Mesenteric fat pad (tissue), 1 donor: ENCODE measurements around the gene ASTN2. TPM values are rescaled to one million over a fixed set of nuclear protein-coding genes. Genes with fewer than 3 reads are reported as not detected.

Experiments
- DNase-seq: peaks from one replicate; pipeline ENCODE4 v3.0.0-alpha.2; 2020; ENCODE audit warnings: low spot score
- total RNA-seq: library from RNA; stranded (reverse); fragmentation: NEBNext Ultra II Directional; extraction: Animal tissue kit (Norgen Biotek cat#: 25700); gene quantifications from one replicate; pipeline ENCODE4 v1.2.1, GENCODE V29; 2021
- donor health status: DM: yes; HTN: yes; CAD: no.

The ASTN2 gene
- total RNA-seq, 1 donor from 2014 or later = 3.1 TPM

DNA sequence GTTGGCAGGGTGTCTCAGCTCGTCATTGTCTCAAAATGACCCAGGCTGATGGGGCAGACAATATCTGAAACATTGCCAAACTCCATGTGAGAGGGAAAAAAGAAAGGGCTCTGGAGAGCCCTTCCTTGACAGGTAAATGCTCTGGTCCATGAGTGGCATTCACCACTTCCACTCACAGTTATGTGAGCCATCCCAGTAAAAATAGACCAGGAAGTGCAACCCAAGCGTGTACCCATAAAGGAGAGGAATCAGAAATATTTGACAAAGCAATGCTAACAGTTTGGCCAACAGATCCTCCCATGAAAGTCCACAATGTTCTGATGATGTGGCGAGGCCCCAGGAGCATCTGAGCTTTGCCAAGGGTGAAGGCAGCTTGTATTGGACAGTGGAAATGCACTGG lies 49.4 kb downstream of the ASTN2 start:
- DNase-seq = no peak

- DNase-seq = no peak
Observed at GRCh38 chr9:117363006-117363405, 51.9 kb downstream of the ASTN2 start.

- DNase-seq = no peak
Observed at GRCh38 chr9:117359910-117360309, 54.9 kb downstream of the ASTN2 start.

DNA sequence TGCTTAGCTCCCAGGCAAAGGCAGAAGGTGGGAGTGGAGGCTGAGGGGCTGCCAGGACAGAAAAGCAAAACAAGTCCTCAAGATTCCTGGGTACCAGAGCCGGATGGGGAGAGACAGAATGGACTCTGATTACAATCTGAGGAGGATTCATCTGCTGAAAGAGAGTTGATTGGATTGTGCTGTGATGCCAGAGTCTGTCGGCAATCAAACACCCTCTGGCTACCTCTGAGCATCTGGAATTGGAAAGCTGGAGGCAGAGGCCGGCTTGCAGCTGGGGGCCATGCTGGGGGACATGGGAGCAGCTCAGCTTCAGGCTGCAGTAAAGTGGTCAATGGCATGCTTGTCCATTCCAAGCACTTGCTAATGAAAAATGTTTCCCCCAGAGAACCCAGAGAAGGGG lies 59.3 kb downstream of the ASTN2 start:
- DNase-seq = no peak

DNA sequence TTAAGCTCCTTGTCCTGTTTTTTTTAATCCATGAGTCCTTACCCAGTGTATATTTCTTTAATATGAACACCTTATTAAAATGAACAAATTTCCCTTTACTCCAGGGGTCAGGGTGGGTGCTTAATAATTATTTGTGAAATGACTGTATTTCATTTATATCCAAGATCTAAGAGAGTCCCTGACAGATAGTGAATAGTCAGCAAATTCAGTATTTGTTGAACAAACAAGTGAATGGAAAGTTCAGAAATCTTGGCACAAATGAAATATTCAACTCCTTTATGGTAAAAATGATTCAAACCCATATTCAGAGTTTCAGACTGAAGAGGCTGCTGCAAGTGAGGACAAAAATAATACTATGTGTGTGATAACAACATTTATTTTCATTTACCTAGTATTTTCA lies 59.9 kb downstream of the ASTN2 start:
- no peak for DNase-seq

GRCh38 chr9:117354244-117354847 lies 60.5 kb downstream of the ASTN2 start:
- no peak for DNase-seq

- DNase-seq = no peak
Observed at GRCh38 chr9:117344892-117345660, 69.8 kb downstream of the ASTN2 start.

- DNase-seq = no peak
Observed at GRCh38 chr9:117343427-117343826, 71.4 kb downstream of the ASTN2 start.

DNA sequence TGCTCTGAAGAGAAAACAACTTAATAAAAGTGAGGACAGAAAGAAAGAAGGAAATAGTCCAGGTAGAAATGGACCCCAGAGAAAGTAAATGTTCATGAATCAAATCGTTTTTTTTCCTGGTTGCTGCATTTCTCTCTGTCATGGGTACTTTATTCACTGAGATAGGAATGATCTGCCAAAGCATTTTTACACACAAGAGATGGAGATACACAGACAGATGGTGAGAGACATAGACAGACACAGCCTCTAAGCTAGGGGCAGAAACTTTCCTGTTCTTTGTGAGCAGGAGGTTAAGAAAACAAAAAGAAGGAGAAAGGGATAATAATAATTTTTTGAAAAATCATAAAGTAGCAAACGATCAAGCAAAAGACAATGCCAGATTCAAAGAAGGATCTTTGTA lies 73.7 kb downstream of the ASTN2 start:
- DNase-seq = no peak

- DNase-seq = no peak
Observed at GRCh38 chr9:117340422-117340821, 74.4 kb downstream of the ASTN2 start.

- DNase-seq = no peak
Observed at GRCh38 chr9:117335837-117336433, 78.9 kb downstream of the ASTN2 start.

DNA sequence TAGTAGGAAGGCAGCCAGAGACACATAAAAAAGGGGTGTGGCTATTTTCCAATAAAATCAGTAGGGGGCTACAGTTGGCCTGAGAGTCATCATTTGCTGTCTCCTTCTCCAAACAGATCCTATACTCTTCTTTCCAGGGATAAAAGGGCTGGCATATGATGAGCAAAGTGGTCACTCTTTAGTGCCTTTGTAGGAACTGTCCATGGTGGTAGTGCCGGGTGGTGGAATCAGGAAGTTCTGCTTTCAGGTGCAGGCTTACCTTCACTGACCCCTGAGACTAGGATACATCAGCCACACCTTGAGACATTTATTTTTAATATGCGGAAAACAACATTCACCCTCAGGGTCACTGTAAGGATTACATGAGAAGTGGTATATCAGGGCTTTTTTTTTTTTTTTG lies 80.8 kb downstream of the ASTN2 start:
- no peak for DNase-seq

- DNase-seq = no peak
Observed at GRCh38 chr9:117325831-117326230, 89.0 kb downstream of the ASTN2 start.

- DNase-seq = no peak
Observed at GRCh38 chr9:117325110-117325731, 89.6 kb downstream of the ASTN2 start.

DNA sequence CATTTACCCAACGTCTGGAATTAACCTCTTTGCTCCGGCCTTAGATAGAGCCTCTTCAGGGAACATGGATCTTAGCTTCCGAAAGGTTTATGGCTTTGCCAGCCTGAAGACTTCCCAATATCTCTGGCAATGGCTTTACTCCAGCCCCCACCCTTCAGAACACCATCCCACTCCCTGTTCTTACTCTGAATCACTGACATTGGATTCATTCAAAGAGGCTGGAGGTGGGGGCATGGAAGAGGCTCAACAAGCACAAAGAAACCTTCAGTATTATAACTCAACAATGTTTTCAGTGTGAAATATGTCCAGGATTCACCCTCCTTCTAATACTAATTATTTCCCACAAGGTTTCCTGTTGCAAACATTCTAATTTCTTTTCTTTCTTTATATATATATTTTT lies 91.5 kb downstream of the ASTN2 start:
- no peak for DNase-seq

GRCh38 chr9:117317192-117317591 lies 97.7 kb downstream of the ASTN2 start:
- no peak for DNase-seq

DNA sequence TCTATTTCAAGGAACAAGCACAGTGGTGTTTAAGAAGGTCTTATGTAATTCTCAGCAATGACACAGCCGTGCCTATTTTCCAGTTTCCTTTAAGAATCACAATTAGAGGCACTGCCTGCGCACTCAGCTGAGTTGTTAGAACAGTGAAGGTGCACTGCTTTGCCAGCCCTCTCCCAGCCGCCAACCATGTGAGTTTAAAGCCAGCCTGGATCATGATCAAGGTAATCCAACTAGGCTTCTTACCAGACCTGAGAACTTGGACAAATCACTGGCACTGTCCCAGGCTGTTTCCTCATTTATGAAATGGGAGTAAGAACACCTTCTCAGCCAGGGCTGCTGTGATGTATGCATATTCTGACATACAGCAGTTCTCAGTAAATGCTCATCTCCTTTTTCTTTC lies 99.6 kb downstream of the ASTN2 start:
- no peak for DNase-seq

DNA sequence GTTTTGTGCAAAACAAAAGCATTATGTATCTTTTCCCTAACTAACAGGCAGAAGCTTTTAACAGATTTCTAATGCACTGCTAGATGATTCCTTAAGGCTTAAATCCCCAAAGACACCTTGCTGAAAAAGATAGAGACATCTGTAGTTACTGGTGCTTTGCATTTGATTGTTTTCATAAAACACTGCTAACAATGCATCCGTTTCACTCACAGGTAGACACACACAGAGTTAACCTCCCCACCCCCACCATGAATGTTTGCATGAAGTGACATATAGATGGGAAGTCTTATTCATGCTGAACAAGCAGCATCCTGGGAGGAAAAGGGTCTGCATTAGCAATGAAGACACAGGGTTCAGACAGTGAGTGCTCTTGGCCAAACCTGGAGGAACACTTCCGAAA lies 100.9 kb downstream of the ASTN2 start:
- no peak for DNase-seq

DNA sequence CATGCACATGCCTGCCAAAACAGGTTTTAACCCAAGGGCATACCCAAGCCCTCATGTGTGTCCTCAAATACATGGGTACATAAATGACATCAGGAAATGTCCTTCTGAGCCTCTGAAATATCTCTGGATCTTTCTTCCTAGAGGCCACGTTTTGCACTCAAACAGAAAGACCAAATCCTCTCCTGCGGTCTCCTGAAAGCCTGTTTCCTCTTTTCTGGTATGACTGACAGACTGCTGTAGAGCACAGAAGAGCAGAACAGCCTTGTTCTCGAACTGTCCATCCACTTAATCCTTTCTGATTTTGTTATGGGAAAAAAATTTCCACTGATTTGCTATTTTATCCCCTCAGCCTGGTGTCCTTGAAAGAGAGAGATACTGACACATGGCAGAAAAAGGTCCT lies 107.2 kb downstream of the ASTN2 start:
- no peak for DNase-seq

- no peak for DNase-seq
Observed at GRCh38 chr9:117306032-117306431, 108.8 kb downstream of the ASTN2 start.

GRCh38 chr9:117305454-117305853 lies 109.4 kb downstream of the ASTN2 start:
- no peak for DNase-seq

DNA sequence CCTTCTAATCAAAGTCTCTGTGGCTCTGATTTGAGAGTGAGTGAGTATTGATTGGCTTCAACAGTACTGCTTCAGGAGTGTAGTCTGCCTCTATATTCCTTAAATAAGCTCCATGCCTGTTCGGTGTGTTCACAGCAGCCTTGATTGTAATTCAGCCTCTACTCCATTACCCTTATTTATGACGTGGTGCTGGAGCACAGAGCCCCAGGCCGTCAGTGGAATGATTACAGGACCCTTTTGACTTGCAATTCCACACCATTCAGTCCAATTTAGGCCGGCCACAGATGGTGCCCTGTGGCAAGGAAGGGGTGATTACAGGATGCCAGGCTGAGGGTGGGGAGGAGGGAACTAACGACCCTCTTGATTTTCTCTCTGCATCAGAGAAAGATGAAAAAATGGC lies 110.3 kb downstream of the ASTN2 start:
- DNase-seq = no peak
